ENCODE results near the gene NDFIP1. TPM values are rescaled to one million over a fixed set of nuclear protein-coding genes. Genes with fewer than 3 reads are reported as not detected.

The NDFIP1 gene
- total and polyA plus RNA-seq, 7 experiments from 2014 or later, result 53.0 to 136 (median 99.3) TPM

- ChIA-PET POLR2A (interaction anchor here (3.3 kb wide), 1 partner anchor 9 kb away, joined by 24 read pairs; the partner anchor contains the start of gene NDFIP1), CTCF (interaction anchor here (0.8 to 1.1 kb wide), 2 partner anchors 21 to 23 kb away, joined by 3 to 6 read pairs; no protein-coding TSS in a partner anchor)
- Histone ChIP-seq H3K27me3 (ENCODE audit: control insufficient read depth in 2 of 2, insufficient read depth in 2 of 2, low read length in 2 of 2) (no peaks in the 10 kb centered on the region), H3K4me1 (ENCODE audit: control insufficient read depth in 2 of 2, insufficient read depth in 2 of 2, low read length in 2 of 2) (peaks cover 28 to 74% of the 10 kb centered on the region in 2 donors), H3K27ac (ENCODE audit: low read depth, low read length) (no peak overlapping the region), H3K9me3 (ENCODE audit: control insufficient read depth in 2 of 3, low read length in 3 of 3) (no peaks in the 10 kb centered on the region), H3K4me3 (ENCODE audit: low read length) (no peak overlapping the region), H3K36me3 (ENCODE audit: control insufficient read depth in 2 of 3, insufficient read depth in 3 of 3, low read length in 3 of 3) (peaks cover 0 to 13% (median 0%) of the 10 kb centered on the region in 3 experiments)
- Mint-ChIP-seq H3K36me3 (peaks cover 5 to 42% (median 40%) of the 10 kb centered on the region in 5 donors), H3K27me3 (no peaks in the 10 kb centered on the region), H3K9me3 (peaks cover 0 to 2% (median 0%) of the 10 kb centered on the region in 11 donors), H3K4me3 (peak overlapping the region in 9 of 10 donors; percentile 39 to 80 (median 68)), H3K4me1 (peaks cover 62 to 97% (median 91%) of the 10 kb centered on the region in 7 donors), H3K27ac (peak overlapping the region; percentile 7 to 91 (median 32))
- intact Hi-C loops (cut with micrococcal nuclease), result no loop called here
- ATAC-seq (no peak), DNase-seq (no peak)
Observed at GRCh38 chr5:142117579-142118151, 9.1 kb downstream of the NDFIP1 start.

- intact Hi-C loops (cut with micrococcal nuclease), result no loop called here
- Histone ChIP-seq H3K27ac (ENCODE audit: low read depth, low read length) (no peak overlapping the region), H3K9me3 (ENCODE audit: control insufficient read depth in 2 of 3, low read length in 3 of 3) (no peaks in the 10 kb centered on the region), H3K36me3 (ENCODE audit: control insufficient read depth in 2 of 3, insufficient read depth in 3 of 3, low read length in 3 of 3) (peaks cover 0 to 13% (median 0%) of the 10 kb centered on the region in 3 experiments), H3K27me3 (ENCODE audit: control insufficient read depth in 2 of 2, insufficient read depth in 2 of 2, low read length in 2 of 2) (no peaks in the 10 kb centered on the region), H3K4me1 (ENCODE audit: control insufficient read depth in 2 of 2, insufficient read depth in 2 of 2, low read length in 2 of 2) (peaks cover 29 to 71% of the 10 kb centered on the region in 2 donors), H3K4me3 (ENCODE audit: low read length) (no peak overlapping the region)
- ChIA-PET POLR2A (interaction anchor here (3.3 kb wide), 1 partner anchor 9 kb away, joined by 24 read pairs; the partner anchor contains the start of gene NDFIP1), CTCF (interaction anchor here (0.8 to 1.1 kb wide), 2 partner anchors 20 to 23 kb away, joined by 3 to 6 read pairs; no protein-coding TSS in a partner anchor)
- peaks cover 0 to 2% (median 0%) of the 10 kb centered on the region in 11 donors for H3K9me3 Mint-ChIP-seq
- H3K4me3 Mint-ChIP-seq, result peak overlapping the region; percentile 39 to 80 (median 68)
- H3K36me3 Mint-ChIP-seq, result peaks cover 5 to 41% (median 38%) of the 10 kb centered on the region in 5 donors
- peak overlapping the region; percentile 7 to 91 (median 32) for H3K27ac Mint-ChIP-seq
- ATAC-seq (no peak), DNase-seq (no peak)
- no peaks in the 10 kb centered on the region for H3K27me3 Mint-ChIP-seq
- H3K4me1 Mint-ChIP-seq, result peaks cover 59 to 94% (median 90%) of the 10 kb centered on the region in 7 donors
Observed at GRCh38 chr5:142118155-142118686, 9.6 kb downstream of the NDFIP1 start.

GRCh38 chr5:142119051-142119625 is 10.6 kb downstream of the NDFIP1 start:
- H3K4me1 Mint-ChIP-seq, result peaks cover 52 to 90% (median 85%) of the 10 kb centered on the region in 7 donors
- peaks cover 5 to 41% (median 35%) of the 10 kb centered on the region in 5 donors for H3K36me3 Mint-ChIP-seq
- H3K9me3 Mint-ChIP-seq, result peaks cover 0 to 3% (median 0%) of the 10 kb centered on the region in 11 donors
- Histone ChIP-seq H3K27me3 (ENCODE audit: control insufficient read depth in 2 of 2, insufficient read depth in 2 of 2, low read length in 2 of 2) (no peaks in the 10 kb centered on the region), H3K4me3 (ENCODE audit: low read length) (no peak overlapping the region), H3K9me3 (ENCODE audit: control insufficient read depth in 2 of 3, low read length in 3 of 3) (no peaks in the 10 kb centered on the region), H3K4me1 (ENCODE audit: control insufficient read depth in 2 of 2, insufficient read depth in 2 of 2, low read length in 2 of 2) (peaks cover 33 to 62% of the 10 kb centered on the region in 2 donors), H3K36me3 (ENCODE audit: control insufficient read depth in 2 of 3, insufficient read depth in 3 of 3, low read length in 3 of 3) (peaks cover 0 to 13% (median 0%) of the 10 kb centered on the region in 3 experiments), H3K27ac (ENCODE audit: low read depth, low read length) (no peak overlapping the region)
- ATAC-seq, result no peak
- peak overlapping the region in 9 of 10 donors; percentile 1 to 68 (median 33) for H3K4me3 Mint-ChIP-seq
- no peak for DNase-seq
- H3K27me3 Mint-ChIP-seq, result no peaks in the 10 kb centered on the region
- CTCF ChIA-PET, result no interaction called here
- intact Hi-C loops (cut with micrococcal nuclease), result loop anchor here (1.0 kb wide), 2 partner anchors 9 to 10 kb away; no protein-coding TSS in a partner anchor
- POLR2A ChIA-PET, result interaction anchor here (0.5 to 3.3 kb wide), 5 partner anchors 10 to 129 kb away, joined by 3 to 24 read pairs (median 3); partner anchors contain the start of gene NDFIP1
- H3K27ac Mint-ChIP-seq, result peak overlapping the region in 4 of 9 donors; percentile 7 to 76 (median 24)

- peak overlapping the region; percentile 10 for H3K27ac ChIP-seq (ENCODE audit: low read depth, low read length)
- H3K36me3 Mint-ChIP-seq, result peaks cover 5 to 53% (median 35%) of the 10 kb centered on the region in 5 donors
- H3K27ac Mint-ChIP-seq, result peak overlapping the region; percentile 32 to 88 (median 75)
- peaks cover 0 to 6% (median 0%) of the 10 kb centered on the region in 11 donors for H3K9me3 Mint-ChIP-seq
- no peaks in the 10 kb centered on the region for H3K27me3 ChIP-seq (ENCODE audit: control insufficient read depth in 2 of 2, insufficient read depth in 2 of 2, low read length in 2 of 2)
- intact Hi-C loops (cut with micrococcal nuclease), result loop anchor here in 1 of 2 donors (1.0 kb wide), 1 partner anchor 8 kb away; no protein-coding TSS in a partner anchor
- DNase-seq (no peak), ATAC-seq (no peak)
- H3K4me1 ChIP-seq (ENCODE audit: control insufficient read depth in 2 of 2, insufficient read depth in 2 of 2, low read length in 2 of 2), result peaks cover 29 to 59% of the 10 kb centered on the region in 2 donors
- H3K4me1 Mint-ChIP-seq, result peaks cover 58 to 94% (median 74%) of the 10 kb centered on the region in 7 donors
- CTCF ChIA-PET, result interaction anchor here (0.5 to 1.1 kb wide), 2 partner anchors 108 to 152 kb away, joined by 3 to 4 read pairs; partner anchors contain the start of gene GNPDA1
- H3K4me3 ChIP-seq (ENCODE audit: low read length), result no peak overlapping the region
- POLR2A ChIA-PET, result interaction anchor here (0.6 to 3.3 kb wide), 5 partner anchors 9 to 96 kb away, joined by 3 to 24 read pairs (median 3); partner anchors contain the start of gene NDFIP1
- H3K36me3 ChIP-seq (ENCODE audit: control insufficient read depth in 2 of 3, insufficient read depth in 3 of 3, low read length in 3 of 3), result peaks cover 0 to 13% (median 0%) of the 10 kb centered on the region in 3 experiments
- peak overlapping the region; percentile 34 to 83 (median 72) for H3K4me3 Mint-ChIP-seq
- no peaks in the 10 kb centered on the region for H3K9me3 ChIP-seq (ENCODE audit: control insufficient read depth in 2 of 3, low read length in 3 of 3)
- H3K27me3 Mint-ChIP-seq, result no peaks in the 10 kb centered on the region
Observed at GRCh38 chr5:142120247-142120935, 11.8 kb downstream of the NDFIP1 start.

- peaks cover 33 to 63% of the 10 kb centered on the region in 2 donors for H3K4me1 ChIP-seq (ENCODE audit: control insufficient read depth in 2 of 2, insufficient read depth in 2 of 2, low read length in 2 of 2)
- Mint-ChIP-seq H3K4me3 (peak overlapping the region in 7 of 10 donors; percentile 27 to 65 (median 43)), H3K36me3 (peaks cover 5 to 55% (median 35%) of the 10 kb centered on the region in 5 donors), H3K27me3 (no peaks in the 10 kb centered on the region), H3K27ac (peak overlapping the region in 7 of 9 donors; percentile 28 to 82 (median 54)), H3K4me1 (peaks cover 58 to 95% (median 63%) of the 10 kb centered on the region in 7 donors), H3K9me3 (peaks cover 0 to 6% (median 0%) of the 10 kb centered on the region in 11 donors)
- H3K27me3 ChIP-seq (ENCODE audit: control insufficient read depth in 2 of 2, insufficient read depth in 2 of 2, low read length in 2 of 2), result no peaks in the 10 kb centered on the region
- no peak overlapping the region for H3K4me3 ChIP-seq (ENCODE audit: low read length)
- peaks cover 0 to 13% (median 0%) of the 10 kb centered on the region in 3 experiments for H3K36me3 ChIP-seq (ENCODE audit: control insufficient read depth in 2 of 3, insufficient read depth in 3 of 3, low read length in 3 of 3)
- no peaks in the 10 kb centered on the region for H3K9me3 ChIP-seq (ENCODE audit: control insufficient read depth in 2 of 3, low read length in 3 of 3)
- DNase-seq, result no peak
- ChIA-PET POLR2A (no interaction called here), CTCF (interaction anchor here (1.0 kb wide), 2 partner anchors 21 to 128 kb away, joined by 3 to 5 read pairs; no protein-coding TSS in a partner anchor)
- intact Hi-C loops (cut with micrococcal nuclease), result no loop called here
- H3K27ac ChIP-seq (ENCODE audit: low read depth, low read length), result no peak overlapping the region
- no peak for ATAC-seq
Observed at GRCh38 chr5:142122121-142122520, 13.5 kb downstream of the NDFIP1 start.
